ENCODE measurements around the gene HNRNPL.
"Not testable (repeated sequence)": the region's sequence is repeated elsewhere in the genome, so short reads cannot be mapped to it uniquely, and the experiment has no call there.

Gene HNRNPL

GRCh38 chr19:38849860-38850435, at the start of gene HNRNPL:
Gene HNRNPL, minus strand, starts transcription at chr19:38849986. Its CDS starts 20 bp downstream, at chr19:38849966.
- DNase-seq = peak; percentile 100

GRCh38 chr19:38898788-38899446, 49.1 kb upstream of the HNRNPL start:
- DNase-seq = no peak

GRCh38 chr19:38894968-38895367, 45.2 kb upstream of the HNRNPL start:
- DNase-seq = no peak

- no peak for DNase-seq
These were observed 43.6 kb upstream of the HNRNPL start for GRCh38 chr19:38893341-38893771.

GRCh38 chr19:38892841-38893240, 43.1 kb upstream of the HNRNPL start:
- no peak for DNase-seq

GRCh38 chr19:38891771-38892170, 42.0 kb upstream of the HNRNPL start:
- DNase-seq = no peak

GRCh38 chr19:38890686-38891085, 40.9 kb upstream of the HNRNPL start:
- no peak for DNase-seq

GRCh38 chr19:38889803-38890202, 40.0 kb upstream of the HNRNPL start:
- DNase-seq = no peak

GRCh38 chr19:38888876-38889275, 39.1 kb upstream of the HNRNPL start:
- DNase-seq = no peak

GRCh38 chr19:38884691-38885090, 34.9 kb upstream of the HNRNPL start:
- DNase-seq = not testable (repeated sequence)

GRCh38 chr19:38883286-38883685, 33.5 kb upstream of the HNRNPL start:
- DNase-seq = no peak

GRCh38 chr19:38880882-38881609, 31.3 kb upstream of the HNRNPL start:
- DNase-seq = no peak

GRCh38 chr19:38880076-38880881, 30.5 kb upstream of the HNRNPL start:
- DNase-seq = no peak

GRCh38 chr19:38879400-38879751, 29.6 kb upstream of the HNRNPL start:
- no peak for DNase-seq

- DNase-seq = no peak
These were observed 29.0 kb upstream of the HNRNPL start for GRCh38 chr19:38878575-38879399.

- peak; percentile 78 for DNase-seq
These were observed 28.2 kb upstream of the HNRNPL start, which contains the start of gene RINL for GRCh38 chr19:38877781-38878574. Gene RINL, minus strand, starts transcription at chr19:38878275. Its CDS starts 1,533 bp downstream, at chr19:38876742.

GRCh38 chr19:38875656-38876395, 26.0 kb upstream of the HNRNPL start:
- no peak for DNase-seq

- not testable (repeated sequence) for DNase-seq
These were observed 23.6 kb upstream of the HNRNPL start for GRCh38 chr19:38873400-38873799.

GRCh38 chr19:38870612-38871011, 20.8 kb upstream of the HNRNPL start:
- DNase-seq = no peak

- DNase-seq = peak; percentile 97
These were observed 20.2 kb upstream of the HNRNPL start for GRCh38 chr19:38869836-38870607.

Measured in CD4-positive, alpha-beta T cell treated with Interleukin-12 subunit alpha and Interleukin-12 subunit beta, for 1 hour (primary cell).